Omental fat pad (tissue), 4 donors: Measurements from ENCODE around the gene ITPR1. TPM values are rescaled to one million over a fixed set of nuclear protein-coding genes. Genes with fewer than 3 reads are reported as not detected.

Experiments
- ATAC-seq: fragments of 150-250 bp; one replicate; pipeline ENCODE4 v1.9.1; 2016; ENCODE audit warnings: mild to moderate bottlenecking, moderate library complexity; ENCODE audit not compliant: low FRiP score
- DNase-seq: peaks from one replicate; pipeline ENCODE4 v3.0.0-alpha.2; 2019; ENCODE audit warnings: low spot score
- CTCF ChIP-seq, 3 donors: fragments of 450-650 bp; IDR thresholded peaks; one replicate each; pipeline ENCODE4 v1.5.1; 2016 to 2017; ENCODE audit warnings: antibody characterized with exemption in 3 of 3, mild to moderate bottlenecking in 3 of 3, moderate library complexity in 2 of 3
- total RNA-seq, 4 donors: library from RNA; depleted of rRNA; stranded (reverse); fragments of >200 nt; gene quantifications; one replicate each; pipeline ENCODE4 v1.1.0, GENCODE V29; 2016

The ITPR1 gene
- total RNA-seq, 4 donors from 2014 or later, result 38.3 to 58.5 (median 41.3) TPM

GRCh38 chr3:4894891-4895530 lies 401.9 kb downstream of the ITPR1 start:
- DNase-seq (no peak), ATAC-seq (no peak)
- TF ChIP-seq CTCF (IDR thresholded peaks at IDR 0.05), result no peak

GRCh38 chr3:4895838-4896237 lies 402.7 kb downstream of the ITPR1 start:
- TF ChIP-seq CTCF (IDR thresholded peaks at IDR 0.05), result no peak
- no peak for ATAC-seq
- no peak for DNase-seq

Other genes starting within 250 kb of the ITPR1 start
- 10 to 100 TPM; 24.7 to 30.3 (median 28.4) TPM for gene SETMAR, start 190.0 kb upstream of the ITPR1 start, total RNA-seq
- gene SUMF1, start 26.1 kb upstream of the ITPR1 start, total RNA-seq, result 10 to 100 TPM; 44.9 to 61.1 (median 53.8) TPM